PC-3 (cell line): ENCODE results near the gene IPP. TPM values are rescaled to one million over a fixed set of nuclear protein-coding genes. Genes with fewer than 3 reads are reported as not detected.

Source experiments
- ATAC-seq: fragments of 200-7000 bp; cut with Tn5 transposase; 2 replicates; pipeline ENCODE4 v1.9.1; 2020; ENCODE audit warnings: mild to moderate bottlenecking, moderate library complexity
- BruUV-seq: library from RNA; stranded (reverse); fragments of 400-500 nt; replicated peaks from 2 replicates; lab custom pipeline; 2021; lab: Mats Ljungman, UMichigan
- CTCF ChIA-PET: fragments of 300-600 bp; sonication (Branson Sonifier 250); formaldehyde crosslinking; loops from one replicate; lab custom pipeline; 2022; ENCODE audit warnings: antibody characterized with exemption; lab: Charles Lee
- POLR2A ChIA-PET: fragments of 300-600 bp; sonication (Branson Sonifier 250); formaldehyde crosslinking; loops from one replicate; lab custom pipeline; 2022; ENCODE audit warnings: antibody characterized with exemption; ENCODE audit not compliant: unreplicated experiment; lab: Charles Lee
- DNase-seq: peaks from one replicate; pipeline ENCODE4 v3.0.0-alpha.2; 2015
- H2AFZ ChIP-seq: fragments of 300-600 bp; sonication (generic); 2 replicates; pipeline ENCODE4 v1.6.0; 2016; ENCODE audit warnings: antibody characterized with exemption, low read length
- H3F3A ChIP-seq: fragments of 300-600 bp; sonication (generic); one replicate; pipeline ENCODE4 v1.6.0; 2017; ENCODE audit warnings: antibody characterized with exemption, low read length, control low read depth, mild to moderate bottlenecking; ENCODE audit not compliant: unreplicated experiment
- H3K27ac ChIP-seq: fragments of 300-600 bp; sonication (generic); 2 replicates; pipeline ENCODE4 v1.5.1; 2016; ENCODE audit warnings: mild to moderate bottlenecking, low read length
- H3K27me3 ChIP-seq: fragments of 300-600 bp; sonication (generic); 2 replicates; pipeline ENCODE4 v1.6.1; 2016; ENCODE audit warnings: low read length, mixed read lengths
- H3K36me3 ChIP-seq: fragments of 300-600 bp; sonication (generic); 2 replicates; pipeline ENCODE4 v1.6.1; 2016; ENCODE audit warnings: low read depth, mixed run types, low read length, mixed read lengths
- H3K4me1 ChIP-seq: fragments of 300-600 bp; sonication (generic); 2 replicates; pipeline ENCODE4 v1.5.1; 2016; ENCODE audit warnings: low read length; ENCODE audit not compliant: insufficient read depth
- H3K4me2 ChIP-seq: fragments of 300-600 bp; sonication (generic); 2 replicates; pipeline ENCODE4 v1.6.0; 2016; ENCODE audit warnings: low read length
- H3K4me3 ChIP-seq: fragments of 300-600 bp; sonication (generic); 2 replicates; pipeline ENCODE4 v1.5.1; 2016; ENCODE audit warnings: mild to moderate bottlenecking, low read length, mixed read lengths
- H3K79me2 ChIP-seq: fragments of 300-600 bp; sonication (generic); 2 replicates; pipeline ENCODE4 v1.6.1; 2017; ENCODE audit warnings: low read length, mixed read lengths
- H3K9ac ChIP-seq: fragments of 300-600 bp; sonication (generic); 2 replicates; pipeline ENCODE4 v1.6.0; 2016; ENCODE audit warnings: mild to moderate bottlenecking, low read length
- H3K9me2 ChIP-seq: fragments of 300-600 bp; sonication (generic); replicated peaks from 2 replicates; pipeline ENCODE4 v1.6.1; 2016; ENCODE audit warnings: mixed run types, low read length, mixed read lengths
- H3K9me3 ChIP-seq: fragments of 300-600 bp; sonication (generic); 2 replicates; pipeline ENCODE4 v1.6.1; 2016; ENCODE audit warnings: low read length, mixed read lengths
- H4K20me1 ChIP-seq: fragments of 300-600 bp; sonication (generic); 2 replicates; pipeline ENCODE4 v1.6.1; 2016; ENCODE audit warnings: low read length, mixed read lengths
- EZH2 ChIP-seq: fragments of 300-600 bp; sonication (generic); IDR thresholded peaks from one replicate; pipeline ENCODE4 v1.6.1; 2017; ENCODE audit warnings: antibody characterized with exemption, mild to moderate bottlenecking, low read length; ENCODE audit not compliant: unreplicated experiment
- EZH2phosphoT487 ChIP-seq: fragments of 300-600 bp; sonication (generic); IDR thresholded peaks from 2 replicates; pipeline ENCODE4 v1.6.1; 2018; ENCODE audit warnings: mild to moderate bottlenecking, antibody characterized with exemption, low read length, borderline replicate concordance
- intact Hi-C: fragments of 100-400 bp; cut with micrococcal nuclease; formaldehyde crosslinking; loops from 2 replicates; pipeline ENCODE4 v1.9.0; 2023
- total RNA-seq: library from RNA; depleted of rRNA; stranded (reverse); fragments of >200 nt; gene quantifications from 2 replicates; pipeline ENCODE4 v1.2.3, GENCODE V29; 2014
- TF ChIP-seq, protein P1 (sequence below): fragments of 300-600 bp; sonication (generic); conservative IDR thresholded peaks from 2 replicates; pipeline ENCODE4 v1.5.1; 2017; ENCODE audit warnings: antibody characterized with exemption, low read depth, mild to moderate bottlenecking, low read length

IPP gene
- total RNA-seq, 1 experiment from 2014 or later: 6.6 TPM

DNA sequence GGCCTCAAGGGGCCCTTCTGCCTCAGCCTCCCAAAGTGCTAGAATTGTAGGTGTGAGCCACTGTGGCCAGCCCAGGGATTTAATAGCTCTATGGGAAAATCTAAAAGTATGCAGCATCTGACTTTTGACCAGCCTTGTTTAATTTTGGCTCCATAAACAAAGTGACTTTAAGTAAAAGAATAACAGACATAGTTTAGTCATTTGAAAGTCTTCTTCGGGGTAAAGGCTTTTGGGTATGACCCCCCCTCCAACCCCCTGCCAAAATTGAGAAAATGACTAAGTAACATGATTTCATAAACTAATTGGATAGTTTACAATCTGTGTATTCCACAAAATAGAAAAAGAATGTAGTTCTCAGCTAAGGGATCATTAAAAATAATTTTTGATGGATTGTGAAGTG lies 81.1 kb downstream of the IPP start:
- H3K4me3 ChIP-seq: no peak overlapping the region
- no peak overlapping the region for H3K9ac ChIP-seq
- H3K27ac ChIP-seq: no peak overlapping the region
- no peaks in the 10 kb centered on the region for H3F3A ChIP-seq
- BruUV-seq: no TSS peak
- intact Hi-C loops: no loop called here
- H3K27me3 ChIP-seq: no peaks in the 10 kb centered on the region
- peaks cover 53% of the 10 kb centered on the region for H4K20me1 ChIP-seq
- no peaks in the 10 kb centered on the region for H3K9me3 ChIP-seq
- no peak overlapping the region for H2AFZ ChIP-seq
- ATAC-seq (no peak), DNase-seq (no peak)
- TF ChIP-seq EZH2: no peak
- no peak for TF ChIP-seq EZH2phosphoT487
- TF ChIP-seq, protein P1, sequence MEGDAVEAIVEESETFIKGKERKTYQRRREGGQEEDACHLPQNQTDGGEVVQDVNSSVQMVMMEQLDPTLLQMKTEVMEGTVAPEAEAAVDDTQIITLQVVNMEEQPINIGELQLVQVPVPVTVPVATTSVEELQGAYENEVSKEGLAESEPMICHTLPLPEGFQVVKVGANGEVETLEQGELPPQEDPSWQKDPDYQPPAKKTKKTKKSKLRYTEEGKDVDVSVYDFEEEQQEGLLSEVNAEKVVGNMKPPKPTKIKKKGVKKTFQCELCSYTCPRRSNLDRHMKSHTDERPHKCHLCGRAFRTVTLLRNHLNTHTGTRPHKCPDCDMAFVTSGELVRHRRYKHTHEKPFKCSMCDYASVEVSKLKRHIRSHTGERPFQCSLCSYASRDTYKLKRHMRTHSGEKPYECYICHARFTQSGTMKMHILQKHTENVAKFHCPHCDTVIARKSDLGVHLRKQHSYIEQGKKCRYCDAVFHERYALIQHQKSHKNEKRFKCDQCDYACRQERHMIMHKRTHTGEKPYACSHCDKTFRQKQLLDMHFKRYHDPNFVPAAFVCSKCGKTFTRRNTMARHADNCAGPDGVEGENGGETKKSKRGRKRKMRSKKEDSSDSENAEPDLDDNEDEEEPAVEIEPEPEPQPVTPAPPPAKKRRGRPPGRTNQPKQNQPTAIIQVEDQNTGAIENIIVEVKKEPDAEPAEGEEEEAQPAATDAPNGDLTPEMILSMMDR: no peak
- H3K79me2 ChIP-seq: peaks cover 99% of the 10 kb centered on the region
- H3K4me1 ChIP-seq: no peaks in the 10 kb centered on the region
- H3K4me2 ChIP-seq: no peak overlapping the region
- no peaks in the 10 kb centered on the region for H3K9me2 ChIP-seq
- CTCF ChIA-PET: no interaction called here
- POLR2A ChIA-PET: interaction anchor here (0.6 kb wide), 1 partner anchor 175 kb away, joined by 4 read pairs; no protein-coding TSS in a partner anchor
- peaks cover 21% of the 10 kb centered on the region; the same call in 1 of the 2 replicates for H3K36me3 ChIP-seq

DNA sequence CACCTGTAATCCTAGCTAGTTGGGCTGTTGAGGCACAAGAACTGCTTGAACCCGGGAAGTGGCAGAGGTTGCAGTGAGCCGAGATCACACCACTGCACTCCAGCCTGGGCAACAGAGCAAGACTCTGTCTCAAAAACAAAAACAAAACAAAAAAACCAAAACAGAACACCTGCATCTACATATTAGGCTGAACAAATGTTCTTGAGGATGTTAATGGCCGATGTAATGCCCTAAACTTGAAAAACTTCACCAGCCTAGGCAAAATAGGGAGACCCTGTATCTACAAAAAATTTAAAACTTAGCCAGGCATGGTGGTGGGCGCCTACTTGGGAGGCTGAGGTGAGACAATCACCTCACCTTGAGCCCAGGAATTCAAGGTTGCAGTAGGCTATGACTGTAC lies 81.9 kb downstream of the IPP start:
- TF ChIP-seq EZH2phosphoT487 (no peak), EZH2 (no peak)
- TF ChIP-seq, protein P1: no peak
- BruUV-seq: no TSS peak
- POLR2A ChIA-PET: no interaction called here

DNA sequence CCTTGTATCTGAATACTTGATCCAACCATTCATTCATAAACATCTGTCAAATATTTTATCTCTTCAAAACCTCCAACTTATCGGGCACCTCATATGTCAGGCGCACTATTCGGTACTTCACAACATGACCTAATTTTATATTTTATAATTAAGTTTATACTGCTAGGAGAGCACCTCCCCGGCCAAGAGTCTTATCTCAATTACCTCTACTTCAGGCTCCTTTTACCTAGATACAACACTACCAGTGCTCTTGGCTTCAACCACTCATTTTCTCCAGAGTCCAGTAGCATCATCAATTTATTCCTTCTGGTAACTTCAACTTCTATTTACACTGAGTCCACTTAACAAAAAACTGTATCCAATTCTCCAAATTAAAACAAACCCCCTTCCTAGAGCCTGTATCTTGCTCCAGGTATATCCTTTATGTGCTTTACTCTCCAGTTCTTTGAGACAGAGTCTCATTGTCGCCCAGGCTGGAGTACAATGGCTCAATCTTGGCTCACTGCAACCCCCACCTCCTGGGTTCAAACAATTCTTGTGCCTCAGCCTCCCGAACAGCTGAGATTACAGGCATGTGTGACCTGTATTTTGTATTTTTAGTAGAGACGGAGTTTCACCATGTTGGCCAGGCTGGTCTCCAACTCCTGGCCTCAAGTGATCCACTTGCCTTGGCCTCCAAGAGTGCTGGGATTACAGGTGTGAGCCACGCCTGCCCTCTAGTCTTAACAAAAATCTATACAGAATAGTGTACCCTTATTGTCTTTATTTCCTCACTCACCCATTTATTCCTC lies 82.9 kb downstream of the IPP start:
- ATAC-seq (no peak), DNase-seq (no peak)
- no peak overlapping the region for H3K9ac ChIP-seq
- CTCF ChIA-PET: no interaction called here
- H3K4me2 ChIP-seq: no peak overlapping the region
- POLR2A ChIA-PET: no interaction called here
- no peaks in the 10 kb centered on the region for H3F3A ChIP-seq
- H3K27ac ChIP-seq: no peak overlapping the region
- no TSS peak for BruUV-seq
- TF ChIP-seq EZH2phosphoT487: no peak
- TF ChIP-seq, protein P1: no peak
- no peak for TF ChIP-seq EZH2
- peaks cover 9% of the 10 kb centered on the region; the same call in 1 of the 2 replicates for H3K36me3 ChIP-seq
- no peak overlapping the region for H3K4me3 ChIP-seq
- H3K27me3 ChIP-seq: no peaks in the 10 kb centered on the region
- no peaks in the 10 kb centered on the region for H3K4me1 ChIP-seq
- intact Hi-C loops: no loop called here
- peaks cover 48% of the 10 kb centered on the region for H4K20me1 ChIP-seq
- H3K9me2 ChIP-seq: no peaks in the 10 kb centered on the region
- peaks cover 98% of the 10 kb centered on the region for H3K79me2 ChIP-seq
- H2AFZ ChIP-seq: no peak overlapping the region
- no peaks in the 10 kb centered on the region for H3K9me3 ChIP-seq

More for the DNA sequence above, 81.9 kb downstream of the IPP start:
- Histone ChIP-seq H3F3A (no peaks in the 10 kb centered on the region), H3K4me3 (no peak overlapping the region), H3K4me2 (no peak overlapping the region), H3K27ac (no peak overlapping the region), H4K20me1 (peaks cover 47% of the 10 kb centered on the region), H3K9me2 (no peaks in the 10 kb centered on the region), H3K9ac (no peak overlapping the region), H2AFZ (no peak overlapping the region), H3K79me2 (peaks cover 98% of the 10 kb centered on the region), H3K36me3 (peaks cover 14% of the 10 kb centered on the region; the same call in 1 of the 2 replicates), H3K4me1 (no peaks in the 10 kb centered on the region), H3K27me3 (no peaks in the 10 kb centered on the region), H3K9me3 (no peaks in the 10 kb centered on the region)
- DNase-seq (no peak), ATAC-seq (no peak)
- CTCF ChIA-PET: no interaction called here
- intact Hi-C loops: no loop called here
